B cell (primary cell): ENCODE measurements around the gene FRMD4A. TPM values are rescaled to one million over a fixed set of nuclear protein-coding genes. Genes with fewer than 3 reads are reported as not detected.

Experiments used
- ATAC-seq: fragments of 200-7000 bp; cut with Tn5 transposase; one replicate; pipeline ENCODE4 v1.10.0; 2021; ENCODE audit warnings: low read depth, mild to moderate bottlenecking, moderate number of reproducible peaks, moderate library complexity
- CTCF ChIA-PET: fragments of 350-600 bp; sonication (Branson Sonifier 250); formaldehyde crosslinking; loops from one replicate; lab custom pipeline; 2021; ENCODE audit warnings: antibody characterized with exemption, inconsistent platforms; lab: Charles Lee
- POLR2A ChIA-PET: fragments of 350-600 bp; sonication (Branson Sonifier 250); formaldehyde crosslinking; loops from one replicate; lab custom pipeline; 2021; ENCODE audit warnings: antibody characterized with exemption; lab: Charles Lee
- DNase-seq: peaks from one replicate; pipeline ENCODE4 v3.0.0; 2013
- H2AFZ ChIP-seq: 2 replicates; pipeline ENCODE4 v1.6.1; 2012; ENCODE audit warnings: mild to moderate bottlenecking, low read depth, low read length; ENCODE audit not compliant: insufficient read depth, poor library complexity, severe bottlenecking
- H3K27ac ChIP-seq, 2 donors: 1 replicate in 1 of 2; 2 replicates in 1 of 2; pipeline ENCODE4 v1.5.1; 2012 to 2013; ENCODE audit warnings: low read length in 2 of 2, mild to moderate bottlenecking in 2 of 2, moderate library complexity in 1 of 2
- H3K27me3 ChIP-seq, 4 experiments: fragments of 200-600 bp in 1 of 4; sonication (generic) in 1 of 4; replicated peaks in 1 of 4; 1 replicate in 2 of 4; 2 replicates in 2 of 4; pipeline versions ENCODE4 v1.6.1 to v1.7.0; 2013 to 2016; ENCODE audit warnings: low read length in 3 of 4, mild to moderate bottlenecking in 2 of 4, mixed read lengths in 1 of 4, moderate library complexity in 1 of 4; ENCODE audit not compliant: insufficient read depth in 4 of 4, control insufficient read depth in 3 of 4; ENCODE audit errors: control extremely low read depth in 1 of 4
- H3K36me3 ChIP-seq, 2 experiments: replicated peaks in 1 of 2; 1 replicate in 1 of 2; 2 replicates in 1 of 2; pipeline versions ENCODE4 v1.6.1 to v1.7.1; 2013; ENCODE audit warnings: low read length in 1 of 2; ENCODE audit not compliant: insufficient read depth in 2 of 2, control insufficient read depth in 1 of 2; ENCODE audit errors: control extremely low read depth in 1 of 2, extremely low read depth in 1 of 2
- H3K4me1 ChIP-seq, 2 donors: fragments of 200-600 bp in 1 of 2; sonication (generic) in 1 of 2; 1 replicate in 1 of 2; 2 replicates in 1 of 2; pipeline versions ENCODE4 v1.5.1 to v1.6.1; 2013 to 2017; ENCODE audit warnings: low read length in 2 of 2; ENCODE audit not compliant: control insufficient read depth in 2 of 2, insufficient read depth in 2 of 2
- H3K4me2 ChIP-seq: replicated peaks from 2 replicates; pipeline ENCODE3; 2012; ENCODE audit warnings: mild to moderate bottlenecking, low read depth, low read length; ENCODE audit not compliant: poor library complexity, severe bottlenecking
- H3K4me3 ChIP-seq, 5 experiments: fragments of 200-600 bp in 1 of 5; sonication (generic) in 1 of 5; 1 replicate in 3 of 5; 2 replicates in 2 of 5; pipeline versions ENCODE4 v1.5.1 to v1.7.0; 2011 to 2016; ENCODE audit warnings: low read length in 4 of 5, mild to moderate bottlenecking in 4 of 5, low read depth in 2 of 5, control low read depth in 1 of 5, moderate library complexity in 1 of 5; ENCODE audit not compliant: insufficient read depth in 1 of 5; ENCODE audit errors: control extremely low read depth in 1 of 5, extremely low read depth in 1 of 5
- H3K79me2 ChIP-seq: fragments of 200-600 bp; sonication (generic); one replicate; pipeline ENCODE4 v1.6.0; 2016; ENCODE audit warnings: low read length; ENCODE audit not compliant: control insufficient read depth, insufficient read depth
- H3K9ac ChIP-seq: fragments of 200-600 bp; sonication (generic); 2 replicates; pipeline ENCODE4 v1.6.1; 2017; ENCODE audit warnings: mild to moderate bottlenecking, low read length, moderate library complexity
- H3K9me3 ChIP-seq, 3 donors: one replicate each; pipeline versions ENCODE4 v1.6.1 to v1.7.1; 2013; ENCODE audit warnings: low read length in 2 of 3; ENCODE audit not compliant: control insufficient read depth in 2 of 3, insufficient read depth in 1 of 3; ENCODE audit errors: control extremely low read depth in 1 of 3
- H4K20me1 ChIP-seq: 2 replicates; pipeline ENCODE4 v1.6.0; 2012; ENCODE audit warnings: mild to moderate bottlenecking, low read length; ENCODE audit not compliant: insufficient read depth, control insufficient read depth, poor library complexity, severe bottlenecking
- H3K27ac Mint-ChIP-seq: one replicate; pipeline ENCODE4 v1.8.0; 2021; ENCODE audit warnings: mixed read lengths
- H3K27me3 Mint-ChIP-seq: one replicate; pipeline ENCODE4 v1.8.0; 2021; ENCODE audit warnings: mixed read lengths
- H3K4me1 Mint-ChIP-seq: one replicate; pipeline ENCODE4 v1.8.0; 2021; ENCODE audit warnings: mixed read lengths
- H3K4me3 Mint-ChIP-seq: one replicate; pipeline ENCODE4 v1.8.0; 2021; ENCODE audit warnings: mixed read lengths
- H3K9me3 Mint-ChIP-seq: one replicate; pipeline ENCODE4 v1.8.0; 2022; ENCODE audit warnings: mixed read lengths; ENCODE audit not compliant: insufficient read depth
- EZH2 ChIP-seq: IDR thresholded peaks from 2 replicates; pipeline ENCODE4 v1.6.1; 2012; ENCODE audit warnings: borderline replicate concordance, low read depth, mild to moderate bottlenecking, moderate library complexity, low read length; ENCODE audit not compliant: insufficient read depth, poor library complexity, severe bottlenecking
- WGBS: methylation state at CpG from one replicate; pipeline ENCODE4 v1.1.5; 2013; ENCODE audit warnings: missing lambda C conversion rate; ENCODE audit not compliant: insufficient coverage; 5-methylcytosine and 5-hydroxymethylcytosine counted together
- intact Hi-C: fragments of 100-400 bp; cut with micrococcal nuclease; formaldehyde crosslinking; loops from one replicate; pipeline ENCODE4 v1.10.0; 2022
- polyA plus RNA-seq: library from polyadenylated mRNA; depleted of rRNA; stranded (reverse); fragments of >200 nt; gene quantifications from 2 replicates; pipeline ENCODE4 v1.2.3, GENCODE V29; 2012
- total RNA-seq, 2 donors: library from RNA; stranded (reverse); fragments of 120-200 nt in 1 of 2; gene quantifications; 1 replicate in 1 of 2; 2 replicates in 1 of 2; pipeline versions ENCODE4 v1.2.3 to v1.2.4, GENCODE V29; 2013 to 2022
- TF ChIP-seq, protein P1 (sequence below): fragments of 200-600 bp; IDR thresholded peaks from one replicate; pipeline ENCODE4 v1.8.0; 2022; ENCODE audit warnings: antibody characterized with exemption, mild to moderate bottlenecking

Gene FRMD4A
- total and polyA plus RNA-seq, 2 donors (not counting 1 experiment from before 2014, with no cell fraction given): 0.76 to 3.4 TPM

DNA sequence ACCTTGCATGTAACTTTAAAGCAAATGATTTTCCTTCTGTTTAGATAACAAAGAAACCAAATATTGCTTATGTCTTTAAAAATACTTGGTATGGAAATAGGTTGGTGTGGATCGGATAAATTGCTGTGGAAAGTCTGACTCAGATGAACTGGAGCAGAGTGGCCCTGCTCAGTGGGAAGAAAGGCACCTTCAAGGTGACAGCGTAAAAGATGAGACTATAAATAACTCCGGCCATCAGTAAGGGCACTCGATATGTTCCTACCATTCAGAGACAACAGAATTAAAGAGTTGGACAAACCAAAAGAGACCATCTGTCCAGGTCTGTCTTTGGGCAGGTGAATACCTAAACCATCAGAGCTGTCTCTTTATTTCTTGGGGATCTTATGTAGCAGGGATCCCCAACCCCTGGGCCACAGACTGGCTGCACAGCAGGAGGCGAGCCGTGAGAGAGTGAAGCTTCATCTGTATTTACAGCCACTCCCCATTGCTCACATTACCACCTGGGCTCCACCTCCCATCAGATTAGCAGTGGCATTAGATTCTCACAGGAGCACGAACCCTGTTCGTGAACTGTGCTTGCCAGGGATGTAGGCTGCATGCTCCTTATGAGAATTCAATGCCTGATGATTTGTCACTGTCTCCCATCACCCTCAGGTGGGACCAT lies 386.9 kb downstream of the FRMD4A start:
- TF ChIP-seq, protein P1, sequence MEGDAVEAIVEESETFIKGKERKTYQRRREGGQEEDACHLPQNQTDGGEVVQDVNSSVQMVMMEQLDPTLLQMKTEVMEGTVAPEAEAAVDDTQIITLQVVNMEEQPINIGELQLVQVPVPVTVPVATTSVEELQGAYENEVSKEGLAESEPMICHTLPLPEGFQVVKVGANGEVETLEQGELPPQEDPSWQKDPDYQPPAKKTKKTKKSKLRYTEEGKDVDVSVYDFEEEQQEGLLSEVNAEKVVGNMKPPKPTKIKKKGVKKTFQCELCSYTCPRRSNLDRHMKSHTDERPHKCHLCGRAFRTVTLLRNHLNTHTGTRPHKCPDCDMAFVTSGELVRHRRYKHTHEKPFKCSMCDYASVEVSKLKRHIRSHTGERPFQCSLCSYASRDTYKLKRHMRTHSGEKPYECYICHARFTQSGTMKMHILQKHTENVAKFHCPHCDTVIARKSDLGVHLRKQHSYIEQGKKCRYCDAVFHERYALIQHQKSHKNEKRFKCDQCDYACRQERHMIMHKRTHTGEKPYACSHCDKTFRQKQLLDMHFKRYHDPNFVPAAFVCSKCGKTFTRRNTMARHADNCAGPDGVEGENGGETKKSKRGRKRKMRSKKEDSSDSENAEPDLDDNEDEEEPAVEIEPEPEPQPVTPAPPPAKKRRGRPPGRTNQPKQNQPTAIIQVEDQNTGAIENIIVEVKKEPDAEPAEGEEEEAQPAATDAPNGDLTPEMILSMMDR: no peak
- no peak for TF ChIP-seq EZH2
- H3K27me3 Mint-ChIP-seq: peaks cover 9% of the 10 kb centered on the region
- Histone ChIP-seq H3K4me2 (no peak overlapping the region), H3K27ac (no peak overlapping the region), H3K27me3 (no peaks in the 10 kb centered on the region), H4K20me1 (no peaks in the 10 kb centered on the region), H3K9ac (no peak overlapping the region), H3K79me2 (no peaks in the 10 kb centered on the region), H3K4me1 (no peaks in the 10 kb centered on the region), H2AFZ (no peak overlapping the region), H3K9me3 (no peaks in the 10 kb centered on the region), H3K4me3 (no peak overlapping the region), H3K36me3 (no peaks in the 10 kb centered on the region)
- intact Hi-C loops: no loop called here
- H3K4me3 Mint-ChIP-seq: no peak overlapping the region
- H3K27ac Mint-ChIP-seq: no peak overlapping the region
- WGBS: 92% methylated on average over 4 of the region's 8 CpGs
- no peak for DNase-seq
- ATAC-seq: no peak
- no peaks in the 10 kb centered on the region for H3K4me1 Mint-ChIP-seq
- peaks cover 7% of the 10 kb centered on the region for H3K9me3 Mint-ChIP-seq
- CTCF ChIA-PET: no interaction called here
- POLR2A ChIA-PET: no interaction called here

DNA sequence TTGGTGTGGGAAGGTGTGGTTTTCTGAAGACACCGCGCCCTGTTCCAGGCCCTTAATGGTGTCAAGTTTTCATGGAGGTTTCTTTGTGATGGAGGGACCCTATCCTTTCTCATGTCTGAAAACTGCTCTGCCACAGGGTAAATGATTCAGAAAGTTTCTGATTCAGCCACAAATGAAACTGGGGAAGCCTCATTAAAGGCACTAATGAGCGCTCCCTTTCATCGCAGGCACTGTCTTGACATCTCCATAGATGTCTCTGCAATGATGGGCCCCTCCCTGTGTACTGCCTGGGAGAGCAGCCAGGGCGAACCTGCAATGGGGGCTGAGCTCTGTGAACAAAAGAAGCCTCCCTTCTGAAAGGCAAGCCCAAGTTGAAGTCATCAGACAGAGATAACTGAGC lies 388.7 kb downstream of the FRMD4A start:
- Histone ChIP-seq H3K9me3 (no peaks in the 10 kb centered on the region), H3K4me2 (no peak overlapping the region), H3K27ac (no peak overlapping the region), H3K4me3 (no peak overlapping the region), H4K20me1 (no peaks in the 10 kb centered on the region), H3K4me1 (no peaks in the 10 kb centered on the region), H2AFZ (no peak overlapping the region), H3K79me2 (no peaks in the 10 kb centered on the region), H3K27me3 (peaks cover 0 to under 1% (median 0%) of the 10 kb centered on the region in 4 experiments), H3K9ac (no peak overlapping the region), H3K36me3 (no peaks in the 10 kb centered on the region)
- ATAC-seq: no peak
- peaks cover 16% of the 10 kb centered on the region for H3K27me3 Mint-ChIP-seq
- intact Hi-C loops: no loop called here
- DNase-seq: no peak
- H3K4me1 Mint-ChIP-seq: no peaks in the 10 kb centered on the region
- ChIA-PET CTCF (interaction anchor here (0.7 kb wide), 1 partner anchor 9 kb away, joined by 3 read pairs; no protein-coding TSS in a partner anchor), POLR2A (no interaction called here)
- H3K27ac Mint-ChIP-seq: no peak overlapping the region
- 78% methylated on average over 5 of the region's 5 CpGs for WGBS
- H3K4me3 Mint-ChIP-seq: no peak overlapping the region
- H3K9me3 Mint-ChIP-seq: peaks cover 7% of the 10 kb centered on the region
- TF ChIP-seq, protein P1: no peak
- TF ChIP-seq EZH2: no peak
